ENCODE data around the gene CRTC1. TPM values are rescaled to one million over a fixed set of nuclear protein-coding genes. Genes with fewer than 3 reads are reported as not detected.
"Not testable (repeated sequence)": the region's sequence is repeated elsewhere in the genome, so short reads cannot be mapped to it uniquely, and the experiment has no call there.

CRTC1 gene
- total RNA-seq, 1 donor from 2014 or later, result 28.8 TPM

GRCh38 chr19:18814063-18814462, 130.6 kb downstream of the CRTC1 start:
- H3K4me3 Mint-ChIP-seq (ENCODE audit: unreplicated experiment), result no peak overlapping the region
- no peak for DNase-seq
- H3K27me3 Mint-ChIP-seq (ENCODE audit: unreplicated experiment), result no peaks in the 10 kb centered on the region
- H3K4me1 Mint-ChIP-seq (ENCODE audit: low read depth, unreplicated experiment), result no peaks in the 10 kb centered on the region
- TF ChIP-seq CTCF (IDR thresholded peaks at IDR 0.05; ENCODE audit: partially characterized antibody, unreplicated experiment), result no peak
- no peak overlapping the region for H3K27ac Mint-ChIP-seq (ENCODE audit: unreplicated experiment)
- peaks cover 3% of the 10 kb centered on the region for H3K9me3 Mint-ChIP-seq (ENCODE audit: unreplicated experiment)
- H3K36me3 Mint-ChIP-seq (ENCODE audit: unreplicated experiment), result no peaks in the 10 kb centered on the region

DNA sequence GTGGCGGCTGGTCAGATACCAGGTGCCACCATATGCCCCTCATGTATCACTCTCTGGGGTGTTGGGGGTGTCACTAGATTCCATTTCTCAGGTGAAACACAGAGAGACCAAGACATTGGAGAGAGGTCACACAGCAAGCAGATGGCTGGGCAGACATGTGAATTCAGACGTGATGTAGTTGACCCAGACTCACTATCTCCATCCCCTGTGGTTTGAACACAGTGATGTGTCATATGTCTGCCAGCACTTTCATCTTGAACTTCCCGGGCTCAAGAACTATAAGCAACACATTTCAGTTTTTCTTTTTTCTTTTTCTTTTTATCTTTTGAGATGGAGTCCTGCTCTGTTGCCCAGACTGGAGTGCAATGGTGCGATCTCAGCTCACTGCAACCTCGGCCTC, 132.2 kb downstream of the CRTC1 start:
- no peak for DNase-seq
- Mint-ChIP-seq H3K4me3 (ENCODE audit: unreplicated experiment) (no peak overlapping the region), H3K4me1 (ENCODE audit: low read depth, unreplicated experiment) (no peaks in the 10 kb centered on the region), H3K27me3 (ENCODE audit: unreplicated experiment) (peaks cover 3% of the 10 kb centered on the region), H3K27ac (ENCODE audit: unreplicated experiment) (no peak overlapping the region), H3K9me3 (ENCODE audit: unreplicated experiment) (peaks cover 3% of the 10 kb centered on the region), H3K36me3 (ENCODE audit: unreplicated experiment) (no peaks in the 10 kb centered on the region)
- TF ChIP-seq CTCF (IDR thresholded peaks at IDR 0.05; ENCODE audit: partially characterized antibody, unreplicated experiment), result no peak

DNA sequence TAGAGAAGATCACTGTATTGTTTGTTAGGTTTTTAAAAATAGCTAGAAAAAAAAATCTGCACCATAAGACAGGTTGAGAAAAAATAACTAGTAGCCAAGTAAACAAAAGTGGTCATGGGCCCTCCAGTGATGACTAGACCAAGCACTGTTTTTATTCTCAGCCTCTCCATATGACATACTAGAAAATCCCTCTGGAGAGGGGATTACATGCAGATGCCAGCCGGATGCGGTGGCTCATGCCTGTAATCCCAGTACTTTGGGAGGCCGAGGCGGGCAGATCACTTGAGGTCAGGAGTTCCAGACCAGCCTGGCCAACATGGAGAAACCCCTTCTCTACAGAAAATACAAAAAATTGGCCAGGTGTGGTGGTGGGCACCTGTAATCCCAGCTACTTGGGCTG, 133.2 kb downstream of the CRTC1 start:
- DNase-seq; H3K27ac Mint-ChIP-seq (ENCODE audit: unreplicated experiment); H3K27me3 Mint-ChIP-seq (ENCODE audit: unreplicated experiment); H3K9me3 Mint-ChIP-seq (ENCODE audit: unreplicated experiment); H3K4me3 Mint-ChIP-seq (ENCODE audit: unreplicated experiment); H3K36me3 Mint-ChIP-seq (ENCODE audit: unreplicated experiment); H3K4me1 Mint-ChIP-seq (ENCODE audit: low read depth, unreplicated experiment): not testable (repeated sequence)

DNA sequence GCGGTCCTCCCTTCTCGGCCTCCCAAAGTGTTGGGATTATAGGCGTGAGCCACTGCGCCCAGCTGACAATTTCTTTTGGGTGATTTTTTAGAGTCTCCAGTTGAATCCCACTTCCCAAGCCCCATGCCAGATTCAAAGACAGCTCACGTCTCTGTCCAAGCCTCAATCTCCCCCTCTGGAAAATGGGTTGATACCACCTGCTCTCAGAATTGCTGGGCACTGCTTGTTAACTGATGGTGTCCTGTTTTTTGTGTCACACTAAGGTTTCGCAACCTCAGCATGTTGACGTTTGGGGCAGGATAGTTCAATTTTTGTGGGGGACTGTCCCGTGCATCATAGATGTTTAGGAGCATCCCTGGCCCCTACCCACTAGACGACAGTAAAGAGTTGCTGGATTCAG, 134.1 kb downstream of the CRTC1 start:
- no peak overlapping the region for H3K4me3 Mint-ChIP-seq (ENCODE audit: unreplicated experiment)
- no peak for TF ChIP-seq CTCF (IDR thresholded peaks at IDR 0.05; ENCODE audit: partially characterized antibody, unreplicated experiment)
- peaks cover 4% of the 10 kb centered on the region for H3K27me3 Mint-ChIP-seq (ENCODE audit: unreplicated experiment)
- no peak overlapping the region for H3K27ac Mint-ChIP-seq (ENCODE audit: unreplicated experiment)
- no peaks in the 10 kb centered on the region for H3K36me3 Mint-ChIP-seq (ENCODE audit: unreplicated experiment)
- no peak for DNase-seq
- H3K9me3 Mint-ChIP-seq (ENCODE audit: unreplicated experiment), result peaks cover 3% of the 10 kb centered on the region
- H3K4me1 Mint-ChIP-seq (ENCODE audit: low read depth, unreplicated experiment), result no peaks in the 10 kb centered on the region

GRCh38 chr19:18828786-18829185, 145.3 kb downstream of the CRTC1 start:
- no peak for TF ChIP-seq CTCF (IDR thresholded peaks at IDR 0.05; ENCODE audit: partially characterized antibody, unreplicated experiment)
- peaks cover 7% of the 10 kb centered on the region for H3K27me3 Mint-ChIP-seq (ENCODE audit: unreplicated experiment)
- no peak overlapping the region for H3K4me3 Mint-ChIP-seq (ENCODE audit: unreplicated experiment)
- H3K27ac Mint-ChIP-seq (ENCODE audit: unreplicated experiment), result no peak overlapping the region
- no peak for DNase-seq
- H3K4me1 Mint-ChIP-seq (ENCODE audit: low read depth, unreplicated experiment), result peaks cover 7% of the 10 kb centered on the region
- peaks cover 4% of the 10 kb centered on the region for H3K9me3 Mint-ChIP-seq (ENCODE audit: unreplicated experiment)
- peaks cover 5% of the 10 kb centered on the region for H3K36me3 Mint-ChIP-seq (ENCODE audit: unreplicated experiment)

DNA sequence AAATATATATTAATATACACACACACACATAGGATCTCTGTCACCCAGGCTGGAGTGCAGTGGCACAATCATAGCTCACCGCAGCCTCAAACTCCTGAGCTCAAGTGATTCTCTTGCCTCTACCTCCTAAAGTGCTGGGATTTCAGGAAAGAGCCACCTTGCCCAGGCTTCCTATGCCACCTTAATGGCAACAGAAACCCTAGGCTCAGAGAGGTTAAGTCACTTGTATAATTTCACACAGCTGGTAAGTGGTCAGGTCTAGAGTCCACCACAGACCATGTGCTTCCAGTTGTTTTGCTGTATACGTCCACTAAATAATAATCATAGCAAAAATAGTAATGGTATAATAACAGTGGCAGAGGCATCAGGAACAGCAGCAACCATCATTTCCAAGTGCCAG, 147.0 kb downstream of the CRTC1 start:
- Mint-ChIP-seq H3K27ac (ENCODE audit: unreplicated experiment) (no peak overlapping the region), H3K9me3 (ENCODE audit: unreplicated experiment) (peaks cover 1% of the 10 kb centered on the region), H3K36me3 (ENCODE audit: unreplicated experiment) (peaks cover 5% of the 10 kb centered on the region), H3K27me3 (ENCODE audit: unreplicated experiment) (peaks cover 7% of the 10 kb centered on the region), H3K4me1 (ENCODE audit: low read depth, unreplicated experiment) (peaks cover 21% of the 10 kb centered on the region), H3K4me3 (ENCODE audit: unreplicated experiment) (no peak overlapping the region)
- no peak for TF ChIP-seq CTCF (IDR thresholded peaks at IDR 0.05; ENCODE audit: partially characterized antibody, unreplicated experiment)
- DNase-seq, result no peak
